CD14-positive monocyte (primary cell): ENCODE data around the gene HSPB3. TPM values are rescaled to one million over a fixed set of nuclear protein-coding genes. Genes with fewer than 3 reads are reported as not detected.
A peak's percentile ranks its signal among the peaks of the same experiment; 100 is the strongest.
"Not testable (repeated sequence)": the region's sequence is repeated elsewhere in the genome, so short reads cannot be mapped to it uniquely, and the experiment has no call there.

ENCODE experiments used
- DNase-seq, 3 donors: peaks; one replicate each; pipeline ENCODE4 v3.0.0-alpha.2; 2011 to 2022
- H2AFZ ChIP-seq: 2 replicates; pipeline ENCODE4 v1.6.0; 2012; ENCODE audit warnings: mild to moderate bottlenecking, low read depth, low read length, inconsistent platforms; ENCODE audit not compliant: insufficient read depth, poor library complexity, severe bottlenecking
- H3K27ac ChIP-seq, 2 donors: 1 replicate in 1 of 2; 2 replicates in 1 of 2; pipeline ENCODE4 v1.5.1; 2012 to 2013; ENCODE audit warnings: low read length in 2 of 2, control low read depth in 1 of 2, inconsistent platforms in 1 of 2, low read depth in 1 of 2, mild to moderate bottlenecking in 1 of 2
- H3K27me3 ChIP-seq, 2 donors: one replicate each; pipeline versions ENCODE4 v1.6.0 to v1.6.1; 2011 to 2013; ENCODE audit warnings: low read length in 2 of 2; ENCODE audit not compliant: control insufficient read depth in 2 of 2, insufficient read depth in 2 of 2
- H3K36me3 ChIP-seq, 2 donors: replicated peaks in 1 of 2; 1 replicate in 1 of 2; 2 replicates in 1 of 2; pipeline versions ENCODE4 v1.5.1 to v1.6.1; 2012 to 2013; ENCODE audit warnings: low read length in 2 of 2, control low read depth in 1 of 2, inconsistent platforms in 1 of 2, mild to moderate bottlenecking in 1 of 2; ENCODE audit not compliant: insufficient read depth in 2 of 2, control insufficient read depth in 1 of 2
- H3K4me1 ChIP-seq, 2 donors: 1 replicate in 1 of 2; 2 replicates in 1 of 2; pipeline versions ENCODE4 v1.5.1 to v1.6.1; 2012 to 2013; ENCODE audit warnings: low read length in 2 of 2, control low read depth in 1 of 2, inconsistent platforms in 1 of 2, mild to moderate bottlenecking in 1 of 2, moderate library complexity in 1 of 2; ENCODE audit not compliant: insufficient read depth in 2 of 2, control insufficient read depth in 1 of 2
- H3K4me2 ChIP-seq: replicated peaks from 2 replicates; pipeline ENCODE3; 2012; ENCODE audit warnings: low read length, moderate library complexity, mild to moderate bottlenecking; ENCODE audit not compliant: poor library complexity, severe bottlenecking; ENCODE audit errors: extremely low read depth
- H3K4me3 ChIP-seq, 3 experiments: fragments of 200-600 bp in 1 of 3; sonication (generic) in 1 of 3; replicated peaks in 1 of 3; 1 replicate in 2 of 3; 2 replicates in 1 of 3; pipeline ENCODE4 v1.5.1; 2011 to 2013; ENCODE audit warnings: low read length in 3 of 3, mild to moderate bottlenecking in 3 of 3, control low read depth in 2 of 3, low read depth in 2 of 3, inconsistent platforms in 1 of 3, moderate library complexity in 1 of 3
- H3K79me2 ChIP-seq: 2 replicates; pipeline ENCODE4 v1.6.0; 2012; ENCODE audit warnings: mild to moderate bottlenecking, control low read depth, inconsistent platforms, low read length, moderate library complexity; ENCODE audit not compliant: insufficient read depth
- H3K9ac ChIP-seq: 2 replicates; pipeline ENCODE4 v1.6.0; 2017; ENCODE audit warnings: low read length, mild to moderate bottlenecking; ENCODE audit not compliant: insufficient read depth, poor library complexity, severe bottlenecking
- H3K9me3 ChIP-seq, 2 donors: replicated peaks in 1 of 2; 1 replicate in 1 of 2; 2 replicates in 1 of 2; pipeline versions ENCODE4 v1.5.1 to v1.6.1; 2012 to 2013; ENCODE audit warnings: low read length in 2 of 2, control low read depth in 1 of 2; ENCODE audit not compliant: control insufficient read depth in 1 of 2, insufficient read depth in 1 of 2
- H4K20me1 ChIP-seq: 2 replicates; pipeline ENCODE4 v1.6.0; 2012; ENCODE audit warnings: mild to moderate bottlenecking, low read length, control low read depth, moderate library complexity; ENCODE audit not compliant: insufficient read depth
- H3K27ac Mint-ChIP-seq, 7 donors: one replicate each; pipeline ENCODE4 v1.8.0; 2020; ENCODE audit warnings: mild to moderate bottlenecking in 7 of 7, mixed read lengths in 7 of 7, moderate library complexity in 6 of 7, inconsistent platforms in 2 of 7
- H3K27me3 Mint-ChIP-seq, 3 donors: one replicate each; pipeline ENCODE4 v1.8.0; 2021 to 2022; ENCODE audit warnings: low read depth in 3 of 3, mild to moderate bottlenecking in 3 of 3, mixed read lengths in 3 of 3, moderate library complexity in 3 of 3, inconsistent platforms in 1 of 3
- H3K36me3 Mint-ChIP-seq, 2 donors: one replicate each; pipeline ENCODE4 v1.8.0; 2020; ENCODE audit warnings: mixed read lengths in 2 of 2, inconsistent platforms in 1 of 2, mild to moderate bottlenecking in 1 of 2
- H3K4me1 Mint-ChIP-seq: one replicate; pipeline ENCODE4 v1.8.0; 2020; ENCODE audit warnings: mild to moderate bottlenecking, mixed read lengths
- H3K4me3 Mint-ChIP-seq, 2 donors: one replicate each; pipeline ENCODE4 v1.8.0; 2020; ENCODE audit warnings: mild to moderate bottlenecking in 2 of 2, mixed read lengths in 2 of 2, moderate library complexity in 1 of 2
- H3K9me3 Mint-ChIP-seq, 7 donors: one replicate each; pipeline ENCODE4 v1.8.0; 2020 to 2022; ENCODE audit warnings: mixed read lengths in 7 of 7, mild to moderate bottlenecking in 6 of 7, moderate library complexity in 6 of 7, inconsistent platforms in 2 of 7
- CTCF ChIP-seq: fragments of 200-600 bp; IDR thresholded peaks from one replicate; pipeline ENCODE4 v1.8.0; 2022; ENCODE audit warnings: antibody characterized with exemption, mild to moderate bottlenecking
- WGBS: methylation state at CpG from one replicate; pipeline ENCODE4 v1.1.5; 2013; ENCODE audit warnings: missing lambda C conversion rate; ENCODE audit not compliant: insufficient coverage; 5-methylcytosine and 5-hydroxymethylcytosine counted together
- intact Hi-C, 2 donors: fragments of 100-400 bp; cut with micrococcal nuclease; formaldehyde crosslinking; loops; one replicate each; pipeline versions ENCODE4 v1.15.0 to v1.15.1; 2023
- polyA plus RNA-seq, 3 donors: library from polyadenylated mRNA; depleted of rRNA in 1 of 3; unstranded in 2 of 3; stranded (reverse) in 1 of 3; fragments of 300-500 nt in 2 of 3; fragments of >200 nt in 1 of 3; fragmentation: Illumina TruSeq in 2 of 3; gene quantifications; 1 replicate in 2 of 3; 2 replicates in 1 of 3; pipeline ENCODE4 v1.2.3, GENCODE V29; 2012 to 2021

HSPB3 gene
- polyA plus RNA-seq, 3 donors: not detected

GRCh38 chr5:54415896-54416601 lies 39.5 kb upstream of the HSPB3 start:
- no peak for DNase-seq
- no peaks in the 10 kb centered on the region for H4K20me1 ChIP-seq
- H3K79me2 ChIP-seq: no peaks in the 10 kb centered on the region
- no peaks in the 10 kb centered on the region for H3K36me3 Mint-ChIP-seq
- H3K4me3 ChIP-seq: no peak overlapping the region
- H3K27ac Mint-ChIP-seq: no peak overlapping the region
- H3K9me3 ChIP-seq: no peaks in the 10 kb centered on the region
- no peaks in the 10 kb centered on the region for H3K4me1 ChIP-seq
- no peak overlapping the region for H3K4me3 Mint-ChIP-seq
- no peak overlapping the region for H3K9ac ChIP-seq
- H3K4me2 ChIP-seq: no peak overlapping the region
- no peak for TF ChIP-seq CTCF
- H3K36me3 ChIP-seq: no peaks in the 10 kb centered on the region
- H3K9me3 Mint-ChIP-seq: no peaks in the 10 kb centered on the region
- no peak overlapping the region for H3K27ac ChIP-seq
- no peaks in the 10 kb centered on the region for H3K4me1 Mint-ChIP-seq
- H3K27me3 Mint-ChIP-seq: peaks cover 1 to 12% (median 6%) of the 10 kb centered on the region in 3 donors
- no peaks in the 10 kb centered on the region for H3K27me3 ChIP-seq
- H2AFZ ChIP-seq: no peak overlapping the region
- intact Hi-C loops: loop anchor here in 1 of 2 donors (5.0 kb wide), 1 partner anchor 179 kb away; no protein-coding TSS in a partner anchor

- H3K27me3 Mint-ChIP-seq: peaks cover 2 to 11% (median 7%) of the 10 kb centered on the region in 3 donors
- DNase-seq: peak; percentile 15 to 56 (median 41)
- H3K9ac ChIP-seq, H3K4me3 ChIP-seq, H3K4me2 ChIP-seq, H3K27me3 ChIP-seq, H3K36me3 ChIP-seq, H3K4me1 Mint-ChIP-seq, H3K4me1 ChIP-seq, H3K27ac ChIP-seq, H4K20me1 ChIP-seq, H3K79me2 ChIP-seq, H2AFZ ChIP-seq, H3K36me3 Mint-ChIP-seq, H3K4me3 Mint-ChIP-seq, H3K9me3 Mint-ChIP-seq, H3K9me3 ChIP-seq: not testable (repeated sequence)
- intact Hi-C loops: loop anchor here (5.0 kb wide), 2 partner anchors 177 to 182 kb away; no protein-coding TSS in a partner anchor
- peak overlapping the region in 1 of 7 donors; percentile 57 for H3K27ac Mint-ChIP-seq
- no CpG with 5 or more reads among the region's 10 CpGs for WGBS
- peak; percentile 86 for TF ChIP-seq CTCF
Measured at GRCh38 chr5:54419573-54420423, 35.7 kb upstream of the HSPB3 start.

- H3K4me3 ChIP-seq, H3K27me3 ChIP-seq, H3K9me3 Mint-ChIP-seq, DNase-seq, H4K20me1 ChIP-seq, H3K27ac ChIP-seq, H3K9ac ChIP-seq, H3K4me1 Mint-ChIP-seq, H3K27ac Mint-ChIP-seq, H3K79me2 ChIP-seq, H3K36me3 Mint-ChIP-seq, H3K4me3 Mint-ChIP-seq, H3K36me3 ChIP-seq, H3K4me2 ChIP-seq, H3K4me1 ChIP-seq, H2AFZ ChIP-seq, H3K9me3 ChIP-seq: not testable (repeated sequence)
- peaks cover 5 to 11% (median 7%) of the 10 kb centered on the region in 3 donors for H3K27me3 Mint-ChIP-seq
- 97% methylated on average over 11 of the region's 30 CpGs for WGBS
- intact Hi-C loops: loop anchor here in 1 of 2 donors (5.0 kb wide), 1 partner anchor 178 kb away; no protein-coding TSS in a partner anchor
Measured at GRCh38 chr5:54420511-54420910, 35.0 kb upstream of the HSPB3 start.
